Activated CD8-positive, alpha-beta memory T cell treated with anti-CD3 and anti-CD28 coated beads for 36 hours (primary cell): ENCODE measurements around the gene ITPR2. TPM values are rescaled to one million over a fixed set of nuclear protein-coding genes. Genes with fewer than 3 reads are reported as not detected.
"Not testable (repeated sequence)": the region's sequence is repeated elsewhere in the genome, so short reads cannot be mapped to it uniquely, and the experiment has no call there.

Experiments
- CTCF ChIA-PET: fragments of 350-600 bp; sonication (Branson Sonifier 250); formaldehyde crosslinking; loops from one replicate; lab custom pipeline; 2021; ENCODE audit warnings: antibody characterized with exemption; lab: Charles Lee
- POLR2A ChIA-PET: fragments of 350-600 bp; sonication (Branson Sonifier 250); formaldehyde crosslinking; loops from one replicate; lab custom pipeline; 2021; ENCODE audit warnings: antibody characterized with exemption; lab: Charles Lee
- total RNA-seq, 2 experiments: library from RNA; stranded (reverse); gene quantifications; one replicate each; pipeline ENCODE4 v1.2.3, GENCODE V29; 2021

Gene ITPR2
- total RNA-seq, 2 experiments from 2014 or later, result 27.0 to 28.6 TPM

GRCh38 chr12:26524862-26525465, 308.0 kb downstream of the ITPR2 start:
- CTCF ChIA-PET, result interaction anchor here (0.8 to 1.4 kb wide), 2 partner anchors 19 to 29 kb away, joined by 3 read pairs; no protein-coding TSS in a partner anchor
- POLR2A ChIA-PET, result no interaction called here

- ChIA-PET CTCF (no interaction called here), POLR2A (no interaction called here)
Observed at GRCh38 chr12:26523708-26524150, 309.3 kb downstream of the ITPR2 start.

DNA sequence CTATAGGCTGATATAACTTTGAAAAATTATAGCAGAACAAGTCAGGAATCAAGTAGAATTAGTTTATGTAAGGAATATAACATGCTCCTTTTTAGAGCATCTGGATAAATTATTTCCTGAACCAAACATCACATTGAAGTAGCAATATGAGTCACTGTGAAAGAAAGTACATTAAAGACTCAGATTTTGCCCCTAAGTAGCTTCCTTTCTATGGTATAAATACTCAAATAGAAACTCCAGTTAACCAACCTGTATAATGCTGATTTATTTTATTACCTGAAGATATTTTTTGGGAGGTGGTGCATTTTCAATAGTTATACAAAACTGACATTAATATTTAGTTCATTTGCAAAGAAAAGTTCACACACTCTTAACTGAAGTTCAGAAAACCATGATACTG, 312.1 kb downstream of the ITPR2 start:
- CTCF ChIA-PET, result interaction anchor here (1.1 kb wide), 1 partner anchor 298 kb away, joined by 3 read pairs; no protein-coding TSS in a partner anchor
- POLR2A ChIA-PET, result no interaction called here

GRCh38 chr12:26520109-26520508, 312.9 kb downstream of the ITPR2 start:
- ChIA-PET CTCF (no interaction called here), POLR2A (no interaction called here)

DNA sequence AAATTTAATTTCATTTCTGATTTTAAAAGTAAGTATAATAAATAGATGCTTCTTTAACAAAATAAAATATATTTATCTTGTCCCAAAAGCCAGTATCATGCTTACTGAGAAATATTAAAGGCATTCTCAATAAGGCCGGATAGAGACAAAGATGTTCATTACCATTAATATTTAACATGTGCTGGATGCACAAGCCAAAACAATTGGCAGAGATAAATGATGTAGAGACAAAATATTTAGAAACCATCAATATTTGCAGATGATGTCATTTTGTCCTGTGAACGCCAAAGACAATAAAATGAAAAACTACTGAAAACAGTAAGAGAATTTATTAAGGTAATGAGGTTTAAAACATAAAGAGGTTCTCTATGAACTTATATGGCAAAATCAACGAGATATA, 313.5 kb downstream of the ITPR2 start:
- ChIA-PET CTCF (no interaction called here), POLR2A (no interaction called here)

- CTCF ChIA-PET, POLR2A ChIA-PET: not testable (repeated sequence)
Observed at GRCh38 chr12:26517320-26517719, 315.7 kb downstream of the ITPR2 start.

- ChIA-PET CTCF (no interaction called here), POLR2A (no interaction called here)
Observed at GRCh38 chr12:26514364-26514763, 318.6 kb downstream of the ITPR2 start.

- ChIA-PET CTCF (no interaction called here), POLR2A (no interaction called here)
Observed at GRCh38 chr12:26513363-26514043, 319.5 kb downstream of the ITPR2 start.

- ChIA-PET CTCF (no interaction called here), POLR2A (no interaction called here)
Observed at GRCh38 chr12:26512213-26512612, 320.8 kb downstream of the ITPR2 start.

- CTCF ChIA-PET, result no interaction called here
- POLR2A ChIA-PET, result no interaction called here
Observed at GRCh38 chr12:26510354-26510674, 322.7 kb downstream of the ITPR2 start.

DNA sequence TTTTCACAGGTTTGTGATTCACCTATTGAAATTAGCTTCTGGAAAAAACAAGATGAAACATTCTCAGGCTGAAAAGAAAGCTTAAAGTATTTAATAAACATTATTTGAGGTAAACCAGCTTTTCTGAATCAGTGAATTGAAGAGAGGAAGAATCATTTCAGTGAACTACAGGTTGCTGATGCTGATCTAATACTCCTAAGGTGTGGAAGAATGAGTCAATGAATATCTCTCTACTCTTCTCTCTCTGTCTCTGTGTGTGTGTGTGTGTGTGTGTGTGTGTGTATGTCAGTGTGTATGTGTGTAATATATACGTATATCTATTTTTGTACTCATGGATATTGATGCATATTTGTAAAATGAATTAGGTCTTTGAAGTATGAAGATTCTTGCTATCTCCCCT, 325.4 kb downstream of the ITPR2 start:
- POLR2A ChIA-PET, result no interaction called here
- CTCF ChIA-PET, result interaction anchor here (0.7 kb wide), 1 partner anchor 313 kb away, joined by 3 read pairs; no protein-coding TSS in a partner anchor

DNA sequence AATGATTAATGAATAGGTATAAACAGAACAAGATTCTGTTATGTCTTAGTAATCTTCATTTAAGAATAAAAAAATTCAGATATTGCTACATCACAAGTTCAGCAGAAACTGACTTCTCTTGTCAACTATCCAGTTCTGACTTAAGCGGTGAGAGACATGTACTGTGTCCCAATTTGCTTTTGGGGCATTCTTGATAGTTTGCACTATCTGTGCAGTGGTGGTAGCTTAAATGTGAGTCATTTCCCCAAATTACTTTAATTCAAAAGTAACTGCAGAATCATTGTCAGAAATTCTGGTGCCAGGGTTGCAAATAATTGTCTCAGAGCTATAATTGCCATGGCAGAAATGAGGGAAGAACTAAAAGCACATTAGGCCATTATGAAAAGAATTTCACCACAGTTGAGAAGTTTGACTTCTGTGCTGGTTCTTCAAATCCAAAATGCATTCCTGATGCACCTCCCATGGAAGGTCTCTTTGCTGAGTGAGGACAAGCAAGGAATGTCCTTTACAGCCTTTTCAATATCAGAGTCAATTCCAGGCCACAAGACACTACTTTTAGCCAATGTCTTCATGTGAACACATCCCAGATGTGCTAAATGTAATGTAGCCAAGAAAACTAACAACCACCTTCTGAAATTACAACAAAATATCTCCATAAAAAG, 332.9 kb downstream of the ITPR2 start:
- CTCF ChIA-PET, result no interaction called here
- POLR2A ChIA-PET, result no interaction called here

- ChIA-PET CTCF (no interaction called here), POLR2A (no interaction called here)
Observed at GRCh38 chr12:26496170-26496569, 336.8 kb downstream of the ITPR2 start.

- ChIA-PET CTCF (no interaction called here), POLR2A (no interaction called here)
Observed at GRCh38 chr12:26493656-26494055, 339.3 kb downstream of the ITPR2 start.

- ChIA-PET POLR2A (no interaction called here), CTCF (no interaction called here)
Observed at GRCh38 chr12:26492406-26492805, 340.6 kb downstream of the ITPR2 start.

- CTCF ChIA-PET, result no interaction called here
- POLR2A ChIA-PET, result no interaction called here
Observed at GRCh38 chr12:26489908-26490307, 343.1 kb downstream of the ITPR2 start.

DNA sequence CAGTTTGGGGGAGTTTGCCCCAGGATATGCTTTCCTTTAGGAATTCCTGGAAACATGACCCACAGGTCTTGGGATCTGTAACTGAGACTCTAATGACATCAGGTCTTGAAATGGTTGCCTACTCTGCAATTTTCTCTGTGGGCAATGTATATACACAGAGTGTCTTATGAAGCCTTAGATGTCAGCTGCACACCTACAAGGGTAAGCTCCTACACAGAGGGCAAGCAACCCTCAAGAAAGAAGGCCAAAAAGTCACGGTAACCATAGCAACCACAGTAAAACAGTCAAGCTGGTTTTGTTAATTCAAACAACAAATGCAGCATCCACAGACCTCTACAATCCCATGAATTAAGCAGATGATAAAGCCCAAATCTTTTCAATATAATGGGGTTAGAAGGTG, 344.6 kb downstream of the ITPR2 start:
- ChIA-PET CTCF (no interaction called here), POLR2A (no interaction called here)

DNA sequence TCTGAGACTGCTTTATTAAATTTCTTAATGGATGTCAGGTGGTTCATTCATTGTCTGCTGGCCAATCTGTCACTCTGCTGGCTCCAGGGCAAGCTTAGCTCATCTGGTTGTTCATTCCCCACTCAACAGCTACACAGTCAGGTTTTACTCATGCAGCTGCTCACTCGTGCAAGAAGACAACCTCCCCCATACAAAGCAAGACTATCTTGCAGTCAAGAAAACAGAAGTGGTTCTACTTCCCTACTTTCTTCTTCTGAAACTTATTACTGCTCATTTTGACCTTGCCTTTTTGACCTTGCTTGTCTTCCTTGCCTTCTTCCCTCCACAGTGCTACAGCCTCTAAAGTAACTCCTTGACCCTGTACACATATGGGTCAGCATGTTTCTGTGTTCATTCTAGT, 359.7 kb downstream of the ITPR2 start:
- ChIA-PET POLR2A (no interaction called here), CTCF (no interaction called here)

DNA sequence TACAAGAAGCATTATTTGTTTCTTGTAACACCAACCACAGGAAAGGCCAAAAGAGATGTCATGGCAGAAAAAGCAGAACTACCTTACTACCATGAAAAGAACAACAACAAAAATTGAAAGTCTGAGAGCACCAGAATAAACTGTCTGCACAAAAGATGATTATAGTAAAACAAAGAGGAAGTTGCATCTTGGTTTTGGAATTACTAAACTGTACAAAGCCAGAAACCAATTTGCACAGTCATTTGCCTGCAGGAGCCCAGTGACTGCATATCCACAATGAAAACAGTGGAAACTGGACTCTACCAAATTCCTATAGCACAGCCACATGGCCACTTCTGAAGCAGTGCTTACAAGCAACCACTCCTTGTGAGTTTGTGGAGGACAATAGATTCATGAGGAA, 361.4 kb downstream of the ITPR2 start:
- ChIA-PET POLR2A (no interaction called here), CTCF (no interaction called here)

DNA sequence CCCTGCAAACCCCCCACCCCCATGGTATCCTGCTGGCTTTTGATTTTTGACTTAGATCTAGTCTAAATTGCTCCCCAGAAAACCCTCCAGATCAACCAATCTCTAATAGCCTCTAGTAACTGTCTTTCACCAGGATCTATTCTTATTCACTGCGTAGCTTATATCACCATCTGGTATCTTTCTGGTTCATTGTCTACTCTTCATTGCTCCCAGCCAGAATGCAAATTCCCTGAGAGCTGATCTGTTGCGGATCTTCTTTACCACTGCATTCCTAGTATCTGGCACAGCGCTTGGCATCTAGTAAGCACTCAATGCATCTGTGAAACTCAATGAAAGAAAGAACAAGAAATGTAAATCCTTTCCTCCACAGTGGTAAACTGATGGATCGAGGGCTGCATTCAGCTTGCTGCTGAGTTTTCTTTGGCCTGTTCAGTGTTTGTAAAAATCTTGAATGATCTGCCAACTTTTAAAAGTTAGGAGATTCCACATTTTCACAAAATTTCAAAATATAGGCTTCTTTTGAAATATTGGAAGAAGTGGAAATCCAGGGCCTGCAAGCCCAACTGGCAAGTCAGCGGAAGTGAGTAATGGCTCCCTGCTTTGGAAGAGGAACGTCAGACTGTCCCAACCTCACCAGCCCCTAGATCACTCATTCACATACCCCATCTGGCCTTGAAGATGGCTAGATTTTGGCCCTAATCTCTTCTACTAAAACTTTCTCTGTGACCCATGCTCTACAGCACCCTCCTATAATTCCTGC, 363.4 kb downstream of the ITPR2 start:
- ChIA-PET CTCF (no interaction called here), POLR2A (no interaction called here)
